K562 (cell line): Measurements from ENCODE around the gene SPDYE1. TPM values are rescaled to one million over a fixed set of nuclear protein-coding genes. Genes with fewer than 3 reads are reported as not detected.

Source experiments
- ATAC-seq: fragments of 200-7000 bp; cut with Tn5 transposase; 3 replicates; pipeline ENCODE4 v1.9.1; 2020; ENCODE audit warnings: moderate library complexity
- BruUV-seq: library from RNA; stranded (reverse); fragments of 400-500 nt; replicated peaks from 2 replicates; lab custom pipeline; 2021; lab: Mats Ljungman, UMichigan
- CTCF ChIA-PET: fragments of 300-600 bp; formaldehyde crosslinking; extraction: SDS; loops from one replicate; lab custom pipeline; 2021; ENCODE audit warnings: low intra/inter-chr PET ratio; lab: Yijun Ruan, JAX
- POLR2A ChIA-PET: fragments of 300-600, 350-650 bp; sonication (Branson Sonifier 250); formaldehyde crosslinking; extraction: SDS; loops from one replicate; lab custom pipeline; 2021; ENCODE audit warnings: antibody characterized with exemption, inconsistent platforms; lab: Yijun Ruan, JAX
- DNase-seq, 4 experiments: peaks; one replicate each; pipeline versions ENCODE4 v3.0.0 to v3.0.0-alpha.2; 2011 to 2018; ENCODE audit warnings: low spot score in 3 of 4, mixed read lengths in 3 of 4; ENCODE audit errors: extremely low read depth in 1 of 4
- FAIRE-seq: peaks from 2 replicates; lab custom pipeline; 2011; peaks lifted over from hg19 to GRCh38; lab: Jason Lieb, UNC
- H2AFZ ChIP-seq: 2 replicates; pipeline ENCODE4 v1.6.0; 2011; ENCODE audit warnings: low read depth, low read length, control low read depth, inconsistent platforms
- H3K27ac ChIP-seq: fragments of 200-600 bp; 3 replicates; pipeline ENCODE4 v1.8.0; 2011; ENCODE audit warnings: low read depth, mild to moderate bottlenecking, control low read depth, inconsistent platforms, low read length, moderate library complexity, mixed read lengths; ENCODE audit errors: extremely low read depth
- H3K27me3 ChIP-seq, 2 experiments: fragments of 300-600 bp in 1 of 2; 2 replicates in 1 of 2; 3 replicates in 1 of 2; pipeline versions ENCODE4 v1.6.0 to v1.8.0; 2011; ENCODE audit warnings: inconsistent platforms in 2 of 2, low read length in 2 of 2, mild to moderate bottlenecking in 1 of 2, mixed read lengths in 1 of 2, moderate library complexity in 1 of 2; ENCODE audit not compliant: control insufficient read depth in 2 of 2, insufficient read depth in 2 of 2
- H3K36me3 ChIP-seq: fragments of 300-600 bp; 3 replicates; pipeline ENCODE4 v1.8.0; 2011; ENCODE audit warnings: mild to moderate bottlenecking, low read length, inconsistent platforms; ENCODE audit not compliant: control insufficient read depth, insufficient read depth
- H3K4me1 ChIP-seq, 2 experiments: fragments of 200-600 bp in 1 of 2; replicated peaks in 1 of 2; 2 replicates in 1 of 2; 3 replicates in 1 of 2; pipeline versions ENCODE4 v1.5.1 to v1.8.0; 2011; ENCODE audit warnings: inconsistent platforms in 2 of 2, low read length in 2 of 2, mild to moderate bottlenecking in 1 of 2, mixed read lengths in 1 of 2, moderate library complexity in 1 of 2; ENCODE audit not compliant: control insufficient read depth in 2 of 2, insufficient read depth in 2 of 2
- H3K4me2 ChIP-seq: 2 replicates; pipeline ENCODE4 v1.6.1; 2011; ENCODE audit warnings: low read length, control low read depth, inconsistent platforms, mixed read lengths; ENCODE audit not compliant: insufficient read depth
- H3K4me3 ChIP-seq: fragments of 200-600 bp; sonication (generic), shearing (Covaris generic); 2 replicates; pipeline ENCODE4 v1.5.1; 2016; ENCODE audit warnings: control low read depth, inconsistent platforms
- H3K79me2 ChIP-seq: fragments of 200-600 bp; 3 replicates; pipeline ENCODE4 v1.8.0; 2011; ENCODE audit warnings: low read length, inconsistent platforms; ENCODE audit not compliant: control insufficient read depth, insufficient read depth
- H3K9ac ChIP-seq, 2 experiments: 2 replicates each; pipeline versions ENCODE4 v1.6.0 to v1.6.1; 2011; ENCODE audit warnings: low read depth in 2 of 2, low read length in 2 of 2, control low read depth in 1 of 2, inconsistent platforms in 1 of 2, mild to moderate bottlenecking in 1 of 2, mixed read lengths in 1 of 2; ENCODE audit not compliant: insufficient read depth in 1 of 2
- H3K9me1 ChIP-seq: one replicate; pipeline ENCODE4 v1.6.0; 2011; ENCODE audit warnings: inconsistent platforms, mild to moderate bottlenecking, low read length, moderate library complexity; ENCODE audit not compliant: control insufficient read depth, insufficient read depth
- H3K9me3 ChIP-seq: replicated peaks from 2 replicates; pipeline ENCODE4 v1.5.1; 2011; ENCODE audit warnings: low read depth, low read length, inconsistent platforms; ENCODE audit not compliant: control insufficient read depth, insufficient read depth
- H4K20me1 ChIP-seq: replicated peaks from 2 replicates; pipeline ENCODE4 v1.6.1; 2011; ENCODE audit warnings: low read length, inconsistent platforms, mixed read lengths; ENCODE audit not compliant: control insufficient read depth, insufficient read depth
- CTBP1 ChIP-seq: fragments of 450-650 bp; IDR thresholded peaks from 2 replicates; pipeline ENCODE4 v1.6.1; 2016; ENCODE audit warnings: borderline replicate concordance
- NEUROD1 ChIP-seq: fragments of 150-350 bp; IDR thresholded peaks from 2 replicates; pipeline ENCODE4 v1.6.1; 2014; ENCODE audit warnings: borderline replicate concordance, low read length, low read depth; ENCODE audit not compliant: partially characterized antibody
- POLR2G ChIP-seq: fragments of 200-400 bp; formaldehyde crosslinking; IDR thresholded peaks from 2 replicates; pipeline ENCODE4 v1.6.1; 2017; ENCODE audit warnings: low read depth, mild to moderate bottlenecking, antibody characterized with exemption, low read length, moderate library complexity
- TRIM24 ChIP-seq, 2 experiments: fragments of 450-650 bp; IDR thresholded peaks; 2 replicates each; pipeline ENCODE4 v1.6.1; 2016
- WGBS: fragments of 100-300 bp; shearing (Covaris generic); methylation state at CpG from one replicate; pipeline ENCODE4 v1.1.6; 2016; ENCODE audit warnings: low coverage, mixed read lengths; ENCODE audit not compliant: insufficient coverage; ENCODE audit errors: missing lambda C conversion rate; 5-methylcytosine and 5-hydroxymethylcytosine counted together
- in situ Hi-C: fragments of 300-500 bp; cut with MboI; formaldehyde crosslinking; loops from 4 replicates; pipeline ENCODE4 v1.15.0; 2018; ENCODE audit warnings: inconsistent platforms, mixed read lengths
- intact Hi-C: fragments of 100-400 bp; cut with micrococcal nuclease; formaldehyde crosslinking; loops from 2 replicates; pipeline ENCODE4 v1.14.2; 2022
- polyA plus RNA-seq, 8 experiments: library from polyadenylated mRNA; depleted of rRNA in 4 of 8; stranded (reverse) in 5 of 8; unstranded in 3 of 8; fragments of >200 nt; fragmentation: Nextera tagmentation in 2 of 8; fragmentation: Illumina TruSeq in 1 of 8; extraction: Ambion mirVana in 2 of 8; extraction: Trizol in 1 of 8; gene quantifications; 2 replicates each; pipeline versions ENCODE4 v1.2.1 to v1.2.3, GENCODE V29; 2011 to 2014; ENCODE audit warnings: inconsistent platforms in 1 of 8, missing spikeins in 1 of 8
- total RNA-seq, 7 experiments: library from RNA; depleted of rRNA in 6 of 7; stranded (reverse); fragments of >200 nt in 6 of 7; fragmentation: Illumina TruSeq in 2 of 7; extraction: Trizol in 2 of 7; gene quantifications; 2 replicates each; pipeline versions ENCODE4 v1.2.1 to v1.2.3, GENCODE V29; 2011 to 2021; ENCODE audit warnings: low replicate concordance in 1 of 7

SPDYE1 gene
- total and polyA plus RNA-seq, 9 of the 15 experiments (the other 6 are each of a cell fraction or from before 2014, with no cell fraction given) = 0.04 to 0.10 TPM; not detected in 7

- H3K9me3 ChIP-seq = no peaks in the 10 kb centered on the region
- peaks cover 0 to 10% of the 10 kb centered on the region in 2 experiments; a peak in 1 of 5 replicates for H3K4me1 ChIP-seq
- H4K20me1 ChIP-seq = peaks cover 3% of the 10 kb centered on the region; the same call in 1 of the 2 replicates
- CTCF ChIA-PET = no interaction called here
- peaks cover 82% of the 10 kb centered on the region; the same call in 2 of the 3 replicates for H3K36me3 ChIP-seq
- H3K4me2 ChIP-seq = no peak overlapping the region
- peak overlapping the region in 1 of 2 experiments; percentile 35; a peak in 2 of 4 replicates for H3K9ac ChIP-seq
- H3K27me3 ChIP-seq = no peaks in the 10 kb centered on the region
- 91% methylated on average over 11 of the region's 11 CpGs for WGBS
- intact Hi-C loops = no loop called here
- TF ChIP-seq TRIM24 (IDR thresholded peaks at IDR 0.05) (no peak), CTBP1 (no peak)
- ATAC-seq (no peak), DNase-seq (no peak), FAIRE-seq (no peak)
- no peaks in the 10 kb centered on the region for H3K79me2 ChIP-seq
- H2AFZ ChIP-seq = no peak overlapping the region
- no peak overlapping the region for H3K4me3 ChIP-seq
- POLR2A ChIA-PET = interaction anchor here (0.6 to 1.7 kb wide), 2 partner anchors 8 to 101 kb away, joined by 3 to 4 read pairs; partner anchors contain the start of gene PGAM2
- in situ Hi-C loops = no loop called here
- H3K27ac ChIP-seq = no peak overlapping the region
- no TSS peak for BruUV-seq
- H3K9me1 ChIP-seq = no peaks in the 10 kb centered on the region
Measured at GRCh38 chr7:44057181-44057848, 59.6 kb downstream of the SPDYE1 start.

DNA sequence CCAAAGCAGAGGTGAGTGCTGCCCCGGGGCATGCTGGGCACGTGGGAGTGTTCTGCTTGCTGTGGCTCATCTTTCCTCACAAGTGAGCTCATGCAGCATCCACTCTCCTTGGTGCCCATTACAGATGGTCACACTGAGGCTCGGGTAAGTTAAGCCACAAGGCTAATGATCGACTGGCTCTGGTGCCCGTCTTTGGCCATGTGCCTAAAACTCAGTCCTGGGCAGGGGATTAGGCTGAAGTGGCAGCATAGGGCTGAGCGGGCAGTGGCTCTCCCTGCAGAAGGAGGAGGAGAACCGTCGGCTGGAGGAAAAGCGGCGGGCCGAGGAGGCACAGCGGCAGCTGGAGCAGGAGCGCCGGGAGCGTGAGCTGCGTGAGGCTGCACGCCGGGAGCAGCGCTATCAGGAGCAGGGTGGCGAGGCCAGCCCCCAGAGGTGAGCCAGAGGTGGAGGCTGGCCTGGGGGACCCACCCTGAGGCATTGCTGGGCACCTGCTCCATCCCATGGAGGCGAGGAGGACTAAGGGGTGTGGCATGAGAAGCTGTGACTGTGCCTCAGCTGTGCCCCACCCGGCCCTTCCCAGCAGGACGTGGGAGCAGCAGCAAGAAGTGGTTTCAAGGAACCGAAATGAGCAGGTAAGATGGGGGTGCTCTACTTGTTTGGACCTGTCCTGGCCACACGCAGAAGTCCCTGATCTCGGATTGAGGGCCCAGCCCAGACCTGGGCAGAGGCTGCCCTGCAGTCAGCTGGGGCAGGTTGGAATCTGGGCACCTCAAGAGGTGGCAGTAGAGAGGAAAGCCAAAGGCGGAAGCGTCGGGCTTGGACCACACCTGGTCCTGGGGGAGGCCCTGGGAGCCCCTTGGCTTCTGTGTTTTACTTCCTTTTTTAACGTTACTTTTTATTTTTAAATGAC is 60.4 kb downstream of the SPDYE1 start:
- no peaks in the 10 kb centered on the region for H3K9me1 ChIP-seq
- ChIA-PET CTCF (no interaction called here), POLR2A (no interaction called here)
- in situ Hi-C loops (no loop called here), intact Hi-C loops (no loop called here)
- no peak overlapping the region for H3K4me2 ChIP-seq
- H3K9ac ChIP-seq = peak overlapping the region in 1 of 2 experiments; percentile 45; a peak in 2 of 4 replicates
- FAIRE-seq (no peak), ATAC-seq (no peak), DNase-seq (no peak)
- TF ChIP-seq POLR2G (peak; percentile 43; the same call in 1 of the 2 replicates), NEUROD1 (no peak)
- no peak overlapping the region for H3K27ac ChIP-seq
- H3K36me3 ChIP-seq = peaks cover 76% of the 10 kb centered on the region; the same call in 2 of the 3 replicates
- no peaks in the 10 kb centered on the region for H3K27me3 ChIP-seq
- peaks cover 0 to 14% of the 10 kb centered on the region in 2 experiments; a peak in 1 of 5 replicates for H3K4me1 ChIP-seq
- no peak overlapping the region for H2AFZ ChIP-seq
- H3K9me3 ChIP-seq = no peaks in the 10 kb centered on the region
- H3K4me3 ChIP-seq = no peak overlapping the region
- no peaks in the 10 kb centered on the region for H3K79me2 ChIP-seq
- WGBS = 90% methylated on average over 28 of the region's 30 CpGs
- no TSS peak for BruUV-seq
- peaks cover 3% of the 10 kb centered on the region; the same call in 1 of the 2 replicates for H4K20me1 ChIP-seq
